HG02938 (cell line): ENCODE results near the gene FLG.
"Not testable (repeated sequence)": the region's sequence is repeated elsewhere in the genome, so short reads cannot be mapped to it uniquely, and the experiment has no call there.

Source experiments
- ATAC-seq: cut with Tn5 transposase; IDR thresholded peaks from one replicate; pipeline ENCODE4 v1.9.1; 2021; ENCODE audit warnings: mild to moderate bottlenecking, moderate library complexity; ENCODE audit not compliant: unreplicated experiment

The FLG gene

DNA sequence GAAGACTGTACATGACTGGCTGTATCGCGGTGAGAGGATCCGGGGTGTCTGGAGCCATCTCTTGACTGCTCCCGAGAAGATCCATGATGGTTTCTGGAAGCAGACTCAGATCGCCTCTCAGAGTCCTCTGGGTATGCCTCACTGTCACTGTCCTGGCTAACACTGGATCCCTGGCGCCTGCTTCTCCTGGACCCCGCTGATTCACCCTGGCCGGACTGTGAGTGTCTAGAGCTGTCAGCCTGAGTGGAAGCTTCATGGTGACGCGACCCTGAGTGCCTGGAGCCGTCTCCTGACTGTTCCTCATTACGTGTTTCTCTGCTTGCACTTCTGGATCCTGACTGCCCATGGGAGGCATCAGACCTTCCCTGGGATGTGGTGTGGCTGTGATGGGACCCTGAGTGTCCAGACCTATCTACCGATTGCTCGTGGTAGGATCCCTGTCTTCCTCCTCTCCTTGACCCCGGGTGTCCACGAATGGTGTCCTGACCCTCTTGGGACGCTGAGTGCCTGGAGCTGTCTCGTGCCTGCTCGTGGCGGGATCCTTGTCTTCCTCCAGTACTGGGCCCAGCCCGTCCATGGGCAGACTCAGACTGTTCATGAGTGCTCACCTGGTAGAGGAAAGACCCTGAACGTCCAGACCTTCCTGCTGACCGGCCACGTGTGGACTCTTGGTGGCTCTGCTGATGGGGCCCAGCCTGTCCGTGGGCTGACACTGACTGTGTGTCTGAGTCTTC, 21.7 kb downstream of the FLG start:
- not testable (repeated sequence) for ATAC-seq

DNA sequence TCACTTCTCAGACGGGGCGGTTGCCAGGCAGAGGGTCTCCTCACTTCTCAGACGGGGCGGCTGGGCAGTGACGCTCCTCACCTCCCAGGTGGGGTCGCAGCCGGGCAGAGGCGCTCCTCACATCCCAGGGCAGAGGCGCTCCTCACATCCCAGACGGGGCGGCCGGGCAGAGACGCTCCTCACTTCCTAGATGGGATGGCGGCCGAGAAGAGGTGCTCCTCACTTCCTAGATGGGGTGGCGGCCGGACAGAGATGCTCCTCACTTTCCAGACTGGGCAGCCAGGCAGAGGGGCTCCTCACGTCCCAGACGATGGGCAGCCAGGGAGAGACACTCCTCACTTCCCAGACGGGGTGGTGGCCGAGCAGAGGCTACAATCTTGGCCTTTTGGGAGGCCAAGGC, 68.6 kb downstream of the FLG start:
- ATAC-seq, result not testable (repeated sequence)
